ENCODE measurements around the gene PPP6R3.
A peak's percentile ranks its signal among the peaks of the same experiment; 100 is the strongest.
"Not testable (repeated sequence)": the region's sequence is repeated elsewhere in the genome, so short reads cannot be mapped to it uniquely, and the experiment has no call there.

PPP6R3 gene

GRCh38 chr11:68457898-68458249 is 2.7 kb upstream of the PPP6R3 start:
- peaks cover 3% of the 10 kb centered on the region for H3K27me3 Mint-ChIP-seq (ENCODE audit: low read depth)
- no peaks in the 10 kb centered on the region for H3K9me3 Mint-ChIP-seq
- H3K4me1 Mint-ChIP-seq (ENCODE audit: low read depth): peaks cover 9% of the 10 kb centered on the region
- no peak overlapping the region for H3K4me3 Mint-ChIP-seq
- H3K36me3 Mint-ChIP-seq (ENCODE audit: low read depth): peaks cover 7% of the 10 kb centered on the region
- no peak for DNase-seq (ENCODE audit: low spot score)
- no peak overlapping the region for H3K27ac Mint-ChIP-seq

- not testable (repeated sequence) for H3K27ac Mint-ChIP-seq; H3K4me3 Mint-ChIP-seq; H3K9me3 Mint-ChIP-seq; H3K27me3 Mint-ChIP-seq (ENCODE audit: low read depth); DNase-seq (ENCODE audit: low spot score); H3K36me3 Mint-ChIP-seq (ENCODE audit: low read depth)
- peaks cover 11% of the 10 kb centered on the region for H3K4me1 Mint-ChIP-seq (ENCODE audit: low read depth)
Measured at GRCh38 chr11:68458340-68458739, 2.2 kb upstream of the PPP6R3 start.

GRCh38 chr11:68459886-68460740 is 439 bp upstream of the PPP6R3 start:
- Mint-ChIP-seq H3K27me3 (ENCODE audit: low read depth) (peaks cover 3% of the 10 kb centered on the region), H3K4me3 (peak overlapping the region; percentile 95), H3K9me3 (no peaks in the 10 kb centered on the region), H3K27ac (peak overlapping the region; percentile 93), H3K36me3 (ENCODE audit: low read depth) (peaks cover 11% of the 10 kb centered on the region), H3K4me1 (ENCODE audit: low read depth) (peaks cover 19% of the 10 kb centered on the region)
- peak; percentile 90 for DNase-seq (ENCODE audit: low spot score)

DNA sequence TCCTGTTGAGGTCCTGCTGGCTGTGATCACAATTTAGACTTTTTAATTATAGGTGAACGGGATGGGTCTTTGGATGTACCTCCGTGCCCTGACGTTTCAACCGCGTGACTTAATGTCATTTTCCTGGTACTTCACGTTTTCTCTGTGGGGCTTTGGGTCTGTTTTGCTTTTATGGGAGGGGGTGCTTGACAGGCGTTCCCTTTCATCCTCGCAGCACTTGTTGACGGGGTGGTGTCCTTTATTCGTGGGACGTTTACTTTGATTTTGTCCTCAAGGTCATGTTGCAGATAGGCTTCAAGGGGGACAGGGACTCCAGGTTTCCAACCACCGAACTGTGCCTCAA is 994 bp downstream of the PPP6R3 start:
- Mint-ChIP-seq H3K4me3 (peak overlapping the region; percentile 74), H3K27me3 (ENCODE audit: low read depth) (no peaks in the 10 kb centered on the region), H3K27ac (peak overlapping the region; percentile 76), H3K9me3 (no peaks in the 10 kb centered on the region), H3K36me3 (ENCODE audit: low read depth) (peaks cover 16% of the 10 kb centered on the region), H3K4me1 (ENCODE audit: low read depth) (peaks cover 30% of the 10 kb centered on the region)
- DNase-seq (ENCODE audit: low spot score): no peak

- H3K4me1 Mint-ChIP-seq (ENCODE audit: low read depth): peaks cover 43% of the 10 kb centered on the region
- peaks cover 20% of the 10 kb centered on the region for H3K36me3 Mint-ChIP-seq (ENCODE audit: low read depth)
- peak overlapping the region; percentile 73 for H3K27ac Mint-ChIP-seq
- DNase-seq (ENCODE audit: low spot score): no peak
- peak overlapping the region; percentile 74 for H3K4me3 Mint-ChIP-seq
- H3K9me3 Mint-ChIP-seq: no peaks in the 10 kb centered on the region
- H3K27me3 Mint-ChIP-seq (ENCODE audit: low read depth): no peaks in the 10 kb centered on the region
Measured at GRCh38 chr11:68463714-68464113, 3.2 kb downstream of the PPP6R3 start.

GRCh38 chr11:68467201-68467834 is 6.8 kb downstream of the PPP6R3 start:
- Mint-ChIP-seq H3K36me3 (ENCODE audit: low read depth) (peaks cover 39% of the 10 kb centered on the region), H3K4me1 (ENCODE audit: low read depth) (peaks cover 71% of the 10 kb centered on the region), H3K9me3 (no peaks in the 10 kb centered on the region), H3K27me3 (ENCODE audit: low read depth) (no peaks in the 10 kb centered on the region), H3K4me3 (peak overlapping the region; percentile 16), H3K27ac (peak overlapping the region; percentile 53)
- DNase-seq (ENCODE audit: low spot score): no peak

DNA sequence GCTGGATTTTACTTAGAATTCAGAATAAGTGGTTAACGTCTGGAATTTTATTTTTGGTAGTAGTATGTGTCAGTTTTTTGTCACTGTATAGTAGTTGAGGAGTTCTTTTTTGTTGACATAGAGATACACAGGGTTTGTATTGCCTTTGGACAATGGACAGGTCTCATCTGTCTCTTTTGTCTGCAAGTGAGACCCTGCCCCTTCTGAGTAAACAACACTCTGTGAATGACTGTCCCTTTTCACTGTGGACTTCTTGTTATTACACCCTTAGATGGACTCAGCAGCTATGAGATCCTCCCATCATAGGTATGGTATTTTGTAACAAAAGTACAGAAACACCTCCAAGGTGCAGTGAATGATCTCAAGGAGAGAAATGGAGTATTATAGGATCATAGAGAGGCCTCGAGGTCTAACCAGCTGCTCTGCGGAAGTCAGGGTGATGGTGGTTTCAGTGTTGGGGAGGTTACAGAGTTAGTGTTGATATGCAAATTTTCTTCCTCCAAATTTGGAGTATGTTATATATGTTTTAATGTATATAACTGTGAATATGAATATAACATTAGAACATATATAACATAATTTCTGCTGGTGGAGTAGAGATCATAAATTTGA is 7.8 kb downstream of the PPP6R3 start:
- Mint-ChIP-seq H3K27me3 (ENCODE audit: low read depth) (no peaks in the 10 kb centered on the region), H3K36me3 (ENCODE audit: low read depth) (peaks cover 38% of the 10 kb centered on the region), H3K4me3 (peak overlapping the region; percentile 47), H3K27ac (peak overlapping the region; percentile 58), H3K4me1 (ENCODE audit: low read depth) (peaks cover 74% of the 10 kb centered on the region), H3K9me3 (no peaks in the 10 kb centered on the region)
- no peak for DNase-seq (ENCODE audit: low spot score)

DNA sequence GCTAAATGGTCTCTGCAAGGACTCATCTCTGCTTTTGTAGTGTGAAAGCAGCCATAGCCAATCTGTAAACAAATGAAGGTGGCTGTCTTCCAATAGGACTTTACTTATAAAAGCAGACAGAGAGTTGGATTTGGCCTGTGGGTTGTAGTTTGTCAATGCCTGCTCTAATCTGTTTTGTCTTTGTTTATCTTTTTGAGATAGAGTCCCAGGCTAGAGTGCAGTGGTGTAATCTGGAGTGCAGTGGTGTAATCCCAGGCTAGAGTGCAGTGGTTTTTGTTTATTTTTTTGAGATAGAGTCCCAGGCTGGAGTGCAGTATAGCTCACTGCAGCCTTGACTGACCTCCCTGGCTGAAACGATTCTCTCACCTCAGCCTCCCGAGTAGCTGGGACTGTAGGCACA is 8.6 kb downstream of the PPP6R3 start:
- H3K9me3 Mint-ChIP-seq: no peaks in the 10 kb centered on the region
- peak overlapping the region; percentile 40 for H3K4me3 Mint-ChIP-seq
- H3K36me3 Mint-ChIP-seq (ENCODE audit: low read depth): peaks cover 42% of the 10 kb centered on the region
- H3K27me3 Mint-ChIP-seq (ENCODE audit: low read depth): no peaks in the 10 kb centered on the region
- no peak for DNase-seq (ENCODE audit: low spot score)
- H3K4me1 Mint-ChIP-seq (ENCODE audit: low read depth): peaks cover 76% of the 10 kb centered on the region
- H3K27ac Mint-ChIP-seq: no peak overlapping the region

- no peak for DNase-seq (ENCODE audit: low spot score)
- Mint-ChIP-seq H3K4me3 (peak overlapping the region; percentile 77), H3K9me3 (no peaks in the 10 kb centered on the region), H3K4me1 (ENCODE audit: low read depth) (peaks cover 77% of the 10 kb centered on the region), H3K27me3 (ENCODE audit: low read depth) (no peaks in the 10 kb centered on the region), H3K27ac (peak overlapping the region; percentile 63), H3K36me3 (ENCODE audit: low read depth) (peaks cover 45% of the 10 kb centered on the region)
Measured at GRCh38 chr11:68469642-68470041, 9.1 kb downstream of the PPP6R3 start.

DNA sequence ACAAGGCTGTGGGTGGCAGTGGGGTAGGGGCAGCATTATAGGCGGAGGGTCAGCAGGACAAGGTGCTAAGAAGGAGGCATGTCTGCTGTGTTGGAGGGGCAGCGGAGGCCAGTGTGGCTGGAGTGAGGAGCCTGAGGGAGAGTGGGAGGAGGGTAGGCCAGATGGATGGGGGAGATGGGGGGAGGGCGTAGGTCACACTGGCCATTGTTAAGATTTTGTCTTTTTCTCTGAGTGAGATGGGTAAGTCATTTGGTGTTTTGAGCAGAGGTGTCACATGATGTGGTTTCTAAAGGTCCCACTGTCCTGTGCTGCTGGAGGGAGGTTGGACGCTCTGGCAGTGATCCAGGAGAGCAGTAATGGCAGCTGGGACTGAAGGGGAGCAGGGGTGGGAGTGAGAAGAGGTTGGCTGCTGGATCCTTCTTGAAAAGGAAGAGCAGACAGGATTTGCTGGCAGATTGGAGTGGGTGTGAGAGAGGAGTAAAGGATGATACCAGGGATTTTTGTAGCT is 9.8 kb downstream of the PPP6R3 start:
- H3K36me3 Mint-ChIP-seq (ENCODE audit: low read depth): peaks cover 49% of the 10 kb centered on the region
- no peaks in the 10 kb centered on the region for H3K27me3 Mint-ChIP-seq (ENCODE audit: low read depth)
- H3K4me3 Mint-ChIP-seq: peak overlapping the region; percentile 77
- H3K4me1 Mint-ChIP-seq (ENCODE audit: low read depth): peaks cover 74% of the 10 kb centered on the region
- peak overlapping the region; percentile 50 for H3K27ac Mint-ChIP-seq
- no peaks in the 10 kb centered on the region for H3K9me3 Mint-ChIP-seq
- DNase-seq (ENCODE audit: low spot score): no peak

DNA sequence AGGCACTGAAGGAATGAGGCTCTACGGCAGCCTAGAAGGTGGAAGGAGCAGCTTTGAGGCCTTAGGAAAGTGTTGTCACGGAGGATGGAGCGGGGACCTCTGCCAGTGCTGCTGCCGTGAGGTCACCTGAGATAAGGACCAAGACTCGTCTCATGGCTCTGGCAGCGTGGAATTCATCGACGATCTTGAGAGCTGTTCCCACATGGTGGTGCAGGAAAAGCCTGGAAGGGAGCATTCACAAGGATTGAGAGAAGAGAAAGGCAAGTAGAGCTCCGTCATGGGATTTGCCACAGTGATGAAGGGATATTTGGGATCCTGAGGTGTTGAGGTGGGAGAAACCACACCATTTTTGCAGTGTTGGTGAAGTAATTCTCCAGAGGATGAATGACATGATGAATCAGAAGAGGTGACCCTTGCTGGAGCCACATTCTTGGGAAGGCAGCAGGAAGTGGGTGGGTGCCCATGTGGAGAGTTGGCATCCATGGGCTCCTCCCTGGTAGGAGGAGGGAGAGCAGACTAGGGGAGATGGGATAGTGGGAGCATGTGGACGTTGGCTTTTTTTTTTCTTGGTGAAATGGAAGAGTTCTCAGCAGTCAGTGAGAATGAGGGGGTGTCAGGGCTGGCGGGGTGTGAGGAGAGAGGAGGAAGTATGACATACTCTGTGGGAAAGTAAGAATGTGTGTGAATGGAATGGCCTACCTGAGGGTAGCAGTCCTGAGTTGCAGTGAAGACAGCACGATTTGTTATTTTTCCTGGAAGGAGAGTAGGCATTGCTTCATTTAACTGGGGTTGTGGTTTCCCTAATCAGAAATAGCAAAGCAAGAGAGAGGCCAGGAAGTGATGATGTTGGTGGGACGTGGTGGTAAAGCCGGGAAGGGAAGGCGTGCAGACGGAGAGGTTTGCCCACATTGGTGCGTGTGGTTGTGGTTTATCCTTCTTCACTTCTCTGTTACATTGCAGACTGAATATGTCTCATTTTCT is 11.1 kb downstream of the PPP6R3 start:
- Mint-ChIP-seq H3K27ac (peak overlapping the region; percentile 77), H3K4me1 (ENCODE audit: low read depth) (peaks cover 66% of the 10 kb centered on the region), H3K9me3 (no peaks in the 10 kb centered on the region), H3K27me3 (ENCODE audit: low read depth) (no peaks in the 10 kb centered on the region), H3K4me3 (peak overlapping the region; percentile 77), H3K36me3 (ENCODE audit: low read depth) (peaks cover 49% of the 10 kb centered on the region)
- DNase-seq (ENCODE audit: low spot score): peak; percentile 71

DNA sequence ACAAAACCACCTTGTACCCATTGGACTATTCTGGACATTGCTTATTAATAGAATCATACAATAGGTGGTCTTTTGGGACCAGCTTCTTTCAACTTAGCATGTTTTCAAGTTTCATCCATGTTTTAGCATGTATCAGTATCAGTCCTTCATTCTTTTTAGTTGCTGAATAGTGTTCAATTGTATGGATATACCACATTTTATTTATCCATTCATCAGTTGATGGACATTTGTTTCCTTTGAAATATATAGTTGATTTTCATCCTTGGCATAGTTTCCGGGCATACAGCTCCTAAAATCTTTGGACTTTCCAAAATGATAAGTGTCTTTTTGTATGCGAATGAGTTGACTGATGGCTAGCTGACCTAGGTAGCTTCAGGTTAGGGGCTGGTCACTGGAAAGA is 12.2 kb downstream of the PPP6R3 start:
- Mint-ChIP-seq H3K27ac (no peak overlapping the region), H3K4me1 (ENCODE audit: low read depth) (peaks cover 64% of the 10 kb centered on the region), H3K27me3 (ENCODE audit: low read depth) (no peaks in the 10 kb centered on the region), H3K36me3 (ENCODE audit: low read depth) (peaks cover 54% of the 10 kb centered on the region), H3K9me3 (no peaks in the 10 kb centered on the region), H3K4me3 (no peak overlapping the region)
- no peak for DNase-seq (ENCODE audit: low spot score)

- Mint-ChIP-seq H3K27ac (no peak overlapping the region), H3K9me3 (no peaks in the 10 kb centered on the region), H3K27me3 (ENCODE audit: low read depth) (no peaks in the 10 kb centered on the region), H3K36me3 (ENCODE audit: low read depth) (peaks cover 50% of the 10 kb centered on the region), H3K4me1 (ENCODE audit: low read depth) (peaks cover 58% of the 10 kb centered on the region), H3K4me3 (no peak overlapping the region)
- no peak for DNase-seq (ENCODE audit: low spot score)
Measured at GRCh38 chr11:68473693-68474092, 13.1 kb downstream of the PPP6R3 start.

Data from T-helper 2 cell treated with Interferon-gamma antibody and Interleukin-4, amounts not matched to agents 5 μg/mL and 100 μg/mL, for 36 hours (primary cell).